Fibroblast of lung (primary cell): ENCODE results near the gene PYCARD. TPM values are rescaled to one million over a fixed set of nuclear protein-coding genes. Genes with fewer than 3 reads are reported as not detected.

Experiments used
- DNase-seq, 2 donors: peaks; one replicate each; pipeline versions ENCODE4 v3.0.0 to v3.0.0-alpha.2; 2010; ENCODE audit warnings: low read depth in 2 of 2
- H2AFZ ChIP-seq: 2 replicates; pipeline ENCODE4 v1.5.1; 2012; ENCODE audit warnings: low read length, control low read depth, inconsistent platforms
- H3K27ac ChIP-seq: 2 replicates; pipeline ENCODE4 v1.5.1; 2011; ENCODE audit warnings: low read length, control low read depth; ENCODE audit not compliant: insufficient read depth
- H3K27me3 ChIP-seq: 2 replicates; pipeline ENCODE4 v1.5.1; 2011; ENCODE audit warnings: mild to moderate bottlenecking, low read length; ENCODE audit not compliant: control insufficient read depth, insufficient read depth
- H3K36me3 ChIP-seq: 2 replicates; pipeline ENCODE4 v1.5.1; 2011; ENCODE audit warnings: low read length; ENCODE audit not compliant: control insufficient read depth, insufficient read depth
- H3K4me1 ChIP-seq: 2 replicates; pipeline ENCODE4 v1.5.1; 2011; ENCODE audit warnings: low read length; ENCODE audit not compliant: control insufficient read depth, insufficient read depth; ENCODE audit errors: extremely low read depth
- H3K4me2 ChIP-seq: 2 replicates; pipeline ENCODE4 v1.5.1; 2011; ENCODE audit warnings: low read length, control low read depth; ENCODE audit not compliant: insufficient read depth; ENCODE audit errors: extremely low read depth
- H3K4me3 ChIP-seq, 4 experiments: fragments of 200-600 bp in 1 of 4; sonication (generic) in 1 of 4; replicated peaks in 1 of 4; 2 replicates each; pipeline ENCODE4 v1.5.1; 2011 to 2016; ENCODE audit warnings: low read length in 4 of 4, low read depth in 3 of 4, mild to moderate bottlenecking in 3 of 4, control low read depth in 2 of 4, inconsistent platforms in 1 of 4, mixed read lengths in 1 of 4; ENCODE audit not compliant: insufficient read depth in 1 of 4; ENCODE audit errors: control extremely low read depth in 1 of 4
- H3K79me2 ChIP-seq: 2 replicates; pipeline ENCODE4 v1.5.1; 2012; ENCODE audit warnings: mild to moderate bottlenecking, low read length, inconsistent platforms; ENCODE audit not compliant: control insufficient read depth, insufficient read depth
- H3K9ac ChIP-seq: 2 replicates; pipeline ENCODE4 v1.5.1; 2011; ENCODE audit warnings: mild to moderate bottlenecking, low read length, control low read depth; ENCODE audit not compliant: insufficient read depth
- H3K9me3 ChIP-seq: 2 replicates; pipeline ENCODE4 v1.5.1; 2012; ENCODE audit warnings: low read depth, low read length; ENCODE audit not compliant: control insufficient read depth, insufficient read depth
- H4K20me1 ChIP-seq: 2 replicates; pipeline ENCODE4 v1.5.1; 2011; ENCODE audit warnings: low read length; ENCODE audit not compliant: control insufficient read depth, insufficient read depth; ENCODE audit errors: extremely low read depth
- EZH2 ChIP-seq: IDR thresholded peaks from 2 replicates; pipeline ENCODE4 v1.5.1; 2012; ENCODE audit warnings: low read length, control low read depth, mild to moderate bottlenecking; ENCODE audit errors: missing control alignments
- polyA plus RNA-seq, 2 donors: library from polyadenylated mRNA; depleted of rRNA in 1 of 2; stranded (reverse) in 1 of 2; unstranded in 1 of 2; fragments of >200 nt; gene quantifications; 2 replicates each; pipeline ENCODE4 v1.2.1, GENCODE V29; 2011 to 2012; ENCODE audit warnings: missing spikeins in 1 of 2
- total RNA-seq: library from RNA; depleted of rRNA; stranded (reverse); fragments of >200 nt; gene quantifications from 2 replicates; pipeline ENCODE4 v1.2.1, GENCODE V29; 2014
- TF ChIP-seq, protein P1 (sequence below), 2 donors: IDR thresholded peaks in 1 of 2; conservative IDR thresholded peaks in 1 of 2; 1 replicate in 1 of 2; 2 replicates in 1 of 2; pipeline ENCODE4 v1.5.1; 2011 to 2012; ENCODE audit warnings: low read length in 2 of 2, control low read depth in 1 of 2, inconsistent platforms in 1 of 2, low read depth in 1 of 2, mild to moderate bottlenecking in 1 of 2

PYCARD gene
- total and polyA plus RNA-seq, 2 donors (not counting 1 experiment from before 2014, with no cell fraction given), result 18.4 to 103 TPM

DNA sequence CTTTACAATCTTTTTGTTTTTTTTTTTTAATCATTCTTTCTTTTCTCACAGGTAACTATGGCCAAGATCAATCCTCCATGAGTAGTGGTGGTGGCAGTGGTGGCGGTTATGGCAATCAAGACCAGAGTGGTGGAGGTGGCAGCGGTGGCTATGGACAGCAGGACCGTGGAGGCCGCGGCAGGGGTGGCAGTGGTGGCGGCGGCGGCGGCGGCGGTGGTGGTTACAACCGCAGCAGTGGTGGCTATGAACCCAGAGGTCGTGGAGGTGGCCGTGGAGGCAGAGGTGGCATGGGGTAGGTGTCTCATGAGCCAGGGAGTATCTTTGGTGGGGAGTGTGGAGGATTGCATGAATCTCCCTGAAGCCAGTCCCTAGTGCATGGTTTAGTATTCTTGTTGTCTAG lies 17.7 kb downstream of the PYCARD start:
- no peak for DNase-seq
- peaks cover 6% of the 10 kb centered on the region for H4K20me1 ChIP-seq
- H3K4me2 ChIP-seq, result no peak overlapping the region
- H3K4me1 ChIP-seq, result peaks cover 7% of the 10 kb centered on the region
- H3K9ac ChIP-seq, result no peak overlapping the region
- H3K4me3 ChIP-seq, result no peak overlapping the region
- no peak overlapping the region for H2AFZ ChIP-seq
- peaks cover 95% of the 10 kb centered on the region for H3K79me2 ChIP-seq
- peaks cover 48% of the 10 kb centered on the region for H3K36me3 ChIP-seq
- no peaks in the 10 kb centered on the region for H3K9me3 ChIP-seq
- TF ChIP-seq, protein P1, sequence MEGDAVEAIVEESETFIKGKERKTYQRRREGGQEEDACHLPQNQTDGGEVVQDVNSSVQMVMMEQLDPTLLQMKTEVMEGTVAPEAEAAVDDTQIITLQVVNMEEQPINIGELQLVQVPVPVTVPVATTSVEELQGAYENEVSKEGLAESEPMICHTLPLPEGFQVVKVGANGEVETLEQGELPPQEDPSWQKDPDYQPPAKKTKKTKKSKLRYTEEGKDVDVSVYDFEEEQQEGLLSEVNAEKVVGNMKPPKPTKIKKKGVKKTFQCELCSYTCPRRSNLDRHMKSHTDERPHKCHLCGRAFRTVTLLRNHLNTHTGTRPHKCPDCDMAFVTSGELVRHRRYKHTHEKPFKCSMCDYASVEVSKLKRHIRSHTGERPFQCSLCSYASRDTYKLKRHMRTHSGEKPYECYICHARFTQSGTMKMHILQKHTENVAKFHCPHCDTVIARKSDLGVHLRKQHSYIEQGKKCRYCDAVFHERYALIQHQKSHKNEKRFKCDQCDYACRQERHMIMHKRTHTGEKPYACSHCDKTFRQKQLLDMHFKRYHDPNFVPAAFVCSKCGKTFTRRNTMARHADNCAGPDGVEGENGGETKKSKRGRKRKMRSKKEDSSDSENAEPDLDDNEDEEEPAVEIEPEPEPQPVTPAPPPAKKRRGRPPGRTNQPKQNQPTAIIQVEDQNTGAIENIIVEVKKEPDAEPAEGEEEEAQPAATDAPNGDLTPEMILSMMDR (conservative IDR thresholded peaks at IDR 0.05 in 1 of 2, IDR thresholded peaks at IDR 0.05 in 1 of 2; ENCODE audit: low read depth in 1 of 2, low read length in 2 of 2), result no peak
- no peak for TF ChIP-seq EZH2
- H3K27me3 ChIP-seq, result no peaks in the 10 kb centered on the region
- H3K27ac ChIP-seq, result no peak overlapping the region

GRCh38 chr16:31183432-31184428 lies 18.8 kb downstream of the PYCARD start:
- H3K27me3 ChIP-seq, result no peaks in the 10 kb centered on the region
- peak overlapping the region; percentile 93 for H3K4me2 ChIP-seq
- no peak for TF ChIP-seq EZH2
- TF ChIP-seq, protein P1 (conservative IDR thresholded peaks at IDR 0.05 in 1 of 2, IDR thresholded peaks at IDR 0.05 in 1 of 2; ENCODE audit: low read depth in 1 of 2, low read length in 2 of 2), result no peak
- H2AFZ ChIP-seq, result no peak overlapping the region
- H3K27ac ChIP-seq, result no peak overlapping the region
- no peak for DNase-seq
- H3K9ac ChIP-seq, result peak overlapping the region; percentile 1
- peaks cover 85% of the 10 kb centered on the region for H3K79me2 ChIP-seq
- peaks cover 6% of the 10 kb centered on the region for H4K20me1 ChIP-seq
- H3K36me3 ChIP-seq, result peaks cover 41% of the 10 kb centered on the region
- H3K4me3 ChIP-seq, result peak overlapping the region; percentile 17 to 99 (median 46)
- peaks cover 10% of the 10 kb centered on the region for H3K4me1 ChIP-seq
- H3K9me3 ChIP-seq, result no peaks in the 10 kb centered on the region

GRCh38 chr16:31182391-31182790 lies 20.2 kb downstream of the PYCARD start:
- peak overlapping the region; percentile 93 for H3K4me2 ChIP-seq
- H3K79me2 ChIP-seq, result peaks cover 73% of the 10 kb centered on the region
- peak overlapping the region; percentile 75 to 99 (median 95) for H3K4me3 ChIP-seq
- H3K36me3 ChIP-seq, result peaks cover 36% of the 10 kb centered on the region
- peaks cover 10% of the 10 kb centered on the region for H3K4me1 ChIP-seq
- peak overlapping the region; percentile 18 for H3K27ac ChIP-seq
- peaks cover 6% of the 10 kb centered on the region for H4K20me1 ChIP-seq
- no peak for TF ChIP-seq EZH2
- TF ChIP-seq, protein P1 (conservative IDR thresholded peaks at IDR 0.05 in 1 of 2, IDR thresholded peaks at IDR 0.05 in 1 of 2; ENCODE audit: low read depth in 1 of 2, low read length in 2 of 2), result no peak
- H2AFZ ChIP-seq, result no peak overlapping the region
- no peaks in the 10 kb centered on the region for H3K9me3 ChIP-seq
- H3K9ac ChIP-seq, result no peak overlapping the region
- DNase-seq, result no peak
- H3K27me3 ChIP-seq, result no peaks in the 10 kb centered on the region
